HG03066 (cell line): ENCODE results near the gene HS6ST2.

Source experiments
- ATAC-seq: cut with Tn5 transposase; IDR thresholded peaks from one replicate; pipeline ENCODE4 v1.9.1; 2021; ENCODE audit warnings: low read depth; ENCODE audit not compliant: unreplicated experiment

Gene HS6ST2

GRCh38 chrX:132748909-132749308 lies 209.5 kb downstream of the HS6ST2 start:
- no peak for ATAC-seq

- no peak for ATAC-seq
These were observed 210.2 kb downstream of the HS6ST2 start for GRCh38 chrX:132748268-132748667.

GRCh38 chrX:132745593-132745992 lies 212.8 kb downstream of the HS6ST2 start:
- no peak for ATAC-seq

GRCh38 chrX:132744470-132744869 lies 214.0 kb downstream of the HS6ST2 start:
- no peak for ATAC-seq

- no peak for ATAC-seq
These were observed 215.3 kb downstream of the HS6ST2 start for GRCh38 chrX:132743086-132743485.

GRCh38 chrX:132742246-132742645 lies 216.2 kb downstream of the HS6ST2 start:
- ATAC-seq: no peak

- no peak for ATAC-seq
These were observed 216.7 kb downstream of the HS6ST2 start for GRCh38 chrX:132741689-132742088.

- no peak for ATAC-seq
These were observed 217.9 kb downstream of the HS6ST2 start for GRCh38 chrX:132740316-132741123.

- ATAC-seq: no peak
These were observed 219.5 kb downstream of the HS6ST2 start for GRCh38 chrX:132738951-132739350.

GRCh38 chrX:132737743-132738142 lies 220.7 kb downstream of the HS6ST2 start:
- no peak for ATAC-seq

GRCh38 chrX:132732236-132732635 lies 226.2 kb downstream of the HS6ST2 start:
- no peak for ATAC-seq

GRCh38 chrX:132730726-132731125 lies 227.7 kb downstream of the HS6ST2 start:
- ATAC-seq: no peak

- ATAC-seq: no peak
These were observed 228.2 kb downstream of the HS6ST2 start for GRCh38 chrX:132730266-132730665.

GRCh38 chrX:132728296-132728695 lies 230.1 kb downstream of the HS6ST2 start:
- ATAC-seq: no peak

- ATAC-seq: no peak
These were observed 239.9 kb downstream of the HS6ST2 start for GRCh38 chrX:132718431-132718958.

GRCh38 chrX:132716006-132716405 lies 242.4 kb downstream of the HS6ST2 start:
- no peak for ATAC-seq

GRCh38 chrX:132714913-132715312 lies 243.5 kb downstream of the HS6ST2 start:
- ATAC-seq: no peak

GRCh38 chrX:132712350-132712749 lies 246.1 kb downstream of the HS6ST2 start:
- no peak for ATAC-seq

GRCh38 chrX:132710656-132711155 lies 247.7 kb downstream of the HS6ST2 start:
- no peak for ATAC-seq

GRCh38 chrX:132708529-132708928 lies 249.9 kb downstream of the HS6ST2 start:
- no peak for ATAC-seq

GRCh38 chrX:132704769-132705168 lies 253.7 kb downstream of the HS6ST2 start:
- no peak for ATAC-seq

GRCh38 chrX:132694382-132694781 lies 264.0 kb downstream of the HS6ST2 start:
- no peak for ATAC-seq
